ENCODE data around the gene VILL.
"Not testable (repeated sequence)": the region's sequence is repeated elsewhere in the genome, so short reads cannot be mapped to it uniquely, and the experiment has no call there.

The VILL gene

DNA sequence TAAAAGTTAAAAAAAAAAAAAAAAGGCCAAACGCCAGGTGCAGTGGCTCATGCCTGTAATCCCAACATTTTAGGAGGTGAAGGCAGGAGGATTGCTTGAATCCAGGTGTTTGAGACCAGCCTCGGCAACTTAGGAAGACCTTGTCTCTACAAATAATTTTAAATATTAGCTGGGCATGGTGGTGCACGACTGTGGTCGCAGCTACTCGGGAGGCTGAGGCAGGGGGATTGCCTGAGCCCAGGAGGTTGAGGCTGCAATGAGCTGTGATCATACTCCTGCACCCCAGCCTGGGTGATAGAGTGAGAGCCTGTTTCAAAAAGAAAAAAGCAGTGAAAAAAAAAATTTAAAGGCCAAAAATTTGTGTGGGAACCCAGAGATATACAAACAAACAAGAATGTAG, 45.7 kb downstream of the VILL start:
- no peak for DNase-seq (ENCODE audit: low spot score)

DNA sequence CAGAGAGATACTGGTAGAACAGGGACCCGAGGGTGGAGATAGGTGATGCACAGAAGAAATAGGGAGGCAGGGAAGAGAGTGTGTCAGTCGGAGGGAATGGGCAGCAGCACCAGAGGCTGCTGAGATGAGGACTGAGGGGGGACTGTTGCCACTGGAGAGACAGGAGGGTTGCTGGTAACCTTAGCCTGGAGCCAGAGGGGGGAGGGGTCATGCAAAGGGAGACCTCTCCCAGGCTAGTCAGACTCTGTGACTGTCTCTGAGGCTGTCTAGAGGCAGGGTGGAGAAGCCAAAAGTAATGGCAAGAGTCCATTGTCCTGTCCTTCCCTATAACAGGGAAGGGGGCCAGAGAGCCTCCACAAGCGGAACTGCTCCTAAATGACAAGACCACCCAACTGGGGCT, 46.3 kb downstream of the VILL start:
- no peak for DNase-seq (ENCODE audit: low spot score)

DNA sequence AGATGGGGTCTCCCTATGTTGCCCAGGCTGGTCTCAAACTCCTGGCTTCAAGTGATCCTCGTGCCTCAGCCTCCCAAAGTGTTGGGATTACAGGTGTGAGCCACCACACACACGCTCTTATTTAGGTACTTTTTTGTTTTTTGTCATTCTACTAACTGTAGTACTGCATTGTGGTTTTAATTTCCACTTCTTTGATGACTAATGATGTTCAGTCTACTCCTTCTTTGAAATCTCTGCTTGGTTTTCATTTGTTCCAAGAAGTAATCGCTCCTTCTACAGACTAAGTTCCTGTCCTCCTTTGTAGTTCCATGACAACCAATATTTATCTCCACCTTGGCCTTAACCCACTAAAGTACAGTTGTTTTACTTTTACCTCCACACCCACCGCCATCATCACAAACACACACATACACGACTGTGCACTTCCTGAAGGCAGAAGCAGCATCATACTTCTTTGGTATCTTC, 47.9 kb downstream of the VILL start:
- no peak for DNase-seq (ENCODE audit: low spot score)

DNA sequence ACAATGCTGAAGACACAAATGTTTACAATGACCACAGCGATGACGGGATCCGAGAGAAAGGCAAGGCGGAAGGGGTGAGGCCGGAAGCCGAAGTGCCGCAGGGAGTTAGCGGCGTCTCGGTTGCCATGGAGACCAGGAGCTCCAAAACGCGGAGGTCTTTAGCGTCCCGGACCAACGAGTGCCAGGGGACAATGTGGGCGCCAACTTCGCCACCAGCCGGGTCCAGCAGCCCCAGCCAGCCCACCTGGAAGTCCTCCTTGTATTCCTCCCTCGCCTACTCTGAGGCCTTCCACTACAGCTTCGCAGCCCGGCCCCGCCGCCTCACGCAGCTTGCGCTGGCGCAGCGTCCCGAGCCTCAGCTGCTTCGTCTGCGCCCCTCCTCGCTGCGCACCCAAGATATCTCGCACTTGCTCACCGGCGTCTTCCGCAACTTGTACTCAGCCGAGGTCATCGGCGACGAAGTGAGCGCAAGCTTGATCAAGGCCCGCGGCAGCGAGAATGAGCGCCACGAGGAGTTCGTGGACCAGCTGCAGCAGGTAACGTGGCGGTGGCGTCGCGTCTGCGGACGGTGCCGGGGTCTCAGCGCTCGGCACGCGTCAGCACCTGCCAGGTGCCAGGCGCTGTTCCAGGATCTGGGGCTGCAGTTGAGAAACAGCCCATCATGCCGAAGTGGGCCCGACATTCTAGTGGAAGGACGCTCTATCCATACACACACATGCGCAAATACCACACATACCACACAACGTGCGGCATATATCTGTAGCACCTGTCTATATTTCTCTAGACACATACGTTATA, 48.7 kb downstream of the VILL start, which contains the start of gene DLEC1:
TSS of gene DLEC1 (plus strand) at position 108 of the 798 bp plus-strand sequence. CDS start at position 126, 18 bp downstream.
- no peak for DNase-seq (ENCODE audit: low spot score)

DNA sequence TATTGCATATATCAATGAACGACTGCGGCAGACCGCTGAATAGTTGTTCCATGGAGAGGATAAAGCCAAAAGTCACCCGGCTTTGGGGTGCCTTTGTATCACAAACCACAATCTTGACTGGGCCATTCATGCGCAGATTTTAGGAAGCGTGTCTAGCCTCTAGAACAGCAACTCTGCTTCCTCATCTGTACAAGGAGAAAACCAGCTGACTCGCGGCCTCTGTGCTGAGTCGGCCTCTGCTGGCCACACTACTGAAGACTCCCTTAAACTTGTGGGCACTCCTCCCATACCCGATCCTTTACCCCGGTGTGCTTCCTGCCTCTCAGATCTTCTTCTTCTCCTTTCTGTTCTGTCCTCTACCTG, 49.3 kb downstream of the VILL start:
- peak; percentile 69 for DNase-seq (ENCODE audit: low spot score)

DNA sequence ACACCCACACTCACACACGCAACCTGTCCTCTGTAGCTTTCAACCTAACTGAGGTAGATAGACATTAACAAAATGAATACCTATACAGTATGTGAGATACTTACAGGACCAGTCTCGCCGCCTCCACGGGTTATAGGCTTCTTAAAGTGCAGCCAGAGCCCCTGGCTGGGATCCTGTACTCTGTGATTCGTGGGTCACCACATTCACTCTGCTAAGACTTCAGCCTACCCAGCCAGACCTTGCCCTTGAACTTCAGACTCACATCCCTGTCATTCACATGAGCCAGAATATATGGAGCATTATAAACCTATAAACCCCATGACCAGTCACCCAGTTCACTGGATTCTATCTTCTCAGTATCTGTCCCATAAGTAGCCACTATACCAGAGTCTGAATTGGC, 49.8 kb downstream of the VILL start:
- no peak for DNase-seq (ENCODE audit: low spot score)

DNA sequence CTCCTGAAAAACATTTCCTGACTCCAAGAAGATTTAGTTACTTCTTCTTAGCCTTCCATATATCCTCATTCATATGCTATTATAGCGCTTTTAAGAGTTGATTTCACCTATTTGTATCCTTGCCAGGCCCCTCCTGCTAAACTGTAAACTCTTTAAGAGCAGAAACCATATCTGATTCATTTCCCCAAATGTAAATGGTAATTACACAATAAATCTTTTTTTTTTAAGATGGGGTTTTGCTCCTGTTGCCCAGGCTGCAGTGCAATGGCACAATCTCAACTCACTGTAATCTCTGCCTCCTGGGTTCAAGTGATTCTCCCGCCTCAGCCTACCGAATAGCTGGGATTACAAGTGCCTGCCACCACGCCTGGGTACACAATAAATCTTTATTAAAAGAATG, 52.9 kb downstream of the VILL start:
- no peak for DNase-seq (ENCODE audit: low spot score)

DNA sequence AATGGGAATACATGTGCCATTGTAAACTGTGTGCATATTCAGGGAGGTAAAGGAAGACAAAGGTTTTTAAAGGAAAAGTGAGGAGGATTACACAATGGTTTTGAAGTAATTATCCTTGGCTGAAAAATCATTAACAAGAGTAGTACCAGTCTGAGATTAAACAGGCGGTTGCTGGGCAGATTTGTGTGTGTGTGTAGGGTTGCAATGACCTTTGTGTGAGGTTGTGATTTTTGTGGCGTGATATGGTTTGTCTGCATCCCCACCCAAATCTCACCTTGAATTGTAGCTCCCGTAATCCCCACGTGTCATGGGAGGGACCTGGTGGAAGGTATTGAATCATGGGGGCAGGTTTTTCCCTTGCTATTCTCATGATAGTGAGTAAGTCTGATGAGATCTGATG, 55.4 kb downstream of the VILL start:
- no peak for DNase-seq (ENCODE audit: low spot score)

DNA sequence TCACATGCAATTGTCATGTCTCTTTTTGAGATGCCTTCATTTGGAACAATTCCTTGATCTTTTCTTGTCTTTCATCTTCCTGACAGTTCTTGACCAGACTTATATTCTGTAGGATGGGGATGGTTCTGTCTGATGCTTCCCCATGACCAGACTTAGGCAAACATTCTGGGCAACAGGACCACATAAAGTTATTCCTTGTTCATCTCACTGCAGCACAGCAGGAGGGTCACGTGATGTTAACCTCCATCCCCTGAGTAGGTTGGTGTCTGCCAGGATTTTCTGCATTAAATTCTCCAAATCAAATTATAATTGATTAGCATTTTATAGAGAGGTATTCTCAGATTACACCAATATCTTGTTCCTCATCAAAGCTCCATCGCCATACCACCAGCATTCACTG, 56.2 kb downstream of the VILL start:
- no peak for DNase-seq (ENCODE audit: low spot score)

DNA sequence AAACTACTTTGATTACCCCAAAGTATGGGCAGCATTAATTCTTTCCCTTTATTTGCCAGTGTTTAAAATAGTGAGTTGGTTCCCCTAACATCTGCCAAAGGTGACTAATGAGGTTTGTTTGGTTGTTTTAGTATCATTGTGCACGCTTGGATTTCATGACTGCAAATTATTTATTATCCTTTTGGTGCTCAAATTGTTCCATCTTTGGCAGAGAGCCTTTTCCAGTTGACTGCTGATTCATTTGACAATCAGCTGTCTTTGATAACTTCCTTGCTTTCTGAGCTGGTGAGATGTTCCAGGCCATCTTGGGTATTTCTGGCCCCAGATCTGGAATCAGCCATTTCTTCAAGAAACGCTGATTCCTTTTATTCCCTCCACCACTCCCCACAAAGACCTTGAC, 57.3 kb downstream of the VILL start:
- no peak for DNase-seq (ENCODE audit: low spot score)

DNA sequence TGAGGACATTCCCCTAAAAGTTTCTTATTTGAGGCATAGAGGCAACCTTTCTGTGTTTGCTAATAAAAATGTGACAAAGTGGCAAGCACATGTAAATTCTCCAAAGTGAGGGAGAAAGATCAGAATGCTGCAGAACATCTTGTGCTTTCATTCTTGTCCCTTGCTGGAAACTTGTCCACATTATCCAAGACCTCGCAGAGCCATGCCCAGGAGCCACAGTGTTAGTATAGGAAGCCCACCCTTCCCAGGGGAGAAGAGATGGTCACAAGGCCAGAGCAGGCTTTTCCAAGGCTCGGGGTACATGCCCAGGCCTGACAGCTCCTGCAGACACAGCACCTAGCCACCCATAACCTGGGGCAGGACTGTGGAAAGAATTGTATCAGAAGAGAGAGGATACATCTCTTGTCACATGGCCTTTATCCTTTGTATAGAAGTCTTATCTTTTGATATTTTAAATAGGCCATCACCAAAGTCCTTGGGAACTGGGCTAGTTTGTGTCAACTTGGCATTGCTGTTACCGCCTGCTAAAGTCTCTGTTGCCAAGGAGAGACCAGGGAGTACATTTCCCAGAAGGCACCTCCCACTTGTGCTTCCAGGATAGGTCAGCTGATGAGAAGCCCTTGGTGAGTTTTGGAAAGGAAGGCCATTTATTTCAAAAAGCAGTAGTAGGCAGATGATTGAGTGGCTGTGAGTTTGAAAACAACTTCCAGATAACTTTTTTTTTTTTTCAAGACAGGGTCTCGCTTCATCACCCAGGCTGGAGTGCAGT, 59.0 kb downstream of the VILL start:
- DNase-seq (ENCODE audit: low spot score): no peak

DNA sequence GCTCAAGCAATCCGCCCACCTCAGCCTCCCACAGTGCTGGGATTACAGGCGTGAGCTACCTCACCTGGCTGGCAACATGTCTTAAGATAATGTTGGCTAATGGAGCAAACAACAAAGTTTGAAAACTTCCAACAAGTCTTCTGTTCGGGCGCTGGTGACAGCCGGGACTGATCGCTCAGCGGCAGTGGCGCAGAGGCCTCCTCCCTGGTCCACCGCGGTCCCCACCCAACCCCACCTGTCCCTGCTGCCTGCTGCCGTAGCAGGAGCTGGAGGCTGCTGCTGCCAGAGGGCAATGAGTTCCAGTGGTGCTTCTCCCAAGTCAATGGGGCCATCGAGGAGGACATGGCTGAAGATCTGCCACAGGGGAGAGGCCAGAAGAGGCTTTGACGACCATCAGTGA, 60.5 kb downstream of the VILL start:
- no peak for DNase-seq (ENCODE audit: low spot score)

DNA sequence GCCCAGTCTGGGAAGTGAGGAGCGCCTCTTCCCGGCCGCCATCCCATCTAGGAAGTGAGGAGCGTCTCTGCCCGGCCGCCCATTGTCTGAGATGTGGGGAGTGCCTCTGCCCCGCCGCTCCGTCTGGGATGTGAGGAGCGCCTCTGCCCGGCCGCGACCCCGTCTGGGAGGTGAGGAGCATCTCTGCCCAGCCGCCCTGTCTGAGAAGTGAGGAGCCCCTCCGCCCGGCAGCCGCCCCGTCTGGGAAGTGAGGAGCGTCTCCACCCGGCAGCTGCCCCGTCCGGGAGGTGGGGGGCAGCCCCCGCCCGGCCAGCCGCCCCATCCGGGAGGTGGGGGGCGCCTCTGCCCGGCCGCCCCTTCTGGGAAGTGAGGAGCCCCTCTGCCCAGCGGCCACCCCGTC, 62.7 kb downstream of the VILL start:
- not testable (repeated sequence) for DNase-seq (ENCODE audit: low spot score)

DNA sequence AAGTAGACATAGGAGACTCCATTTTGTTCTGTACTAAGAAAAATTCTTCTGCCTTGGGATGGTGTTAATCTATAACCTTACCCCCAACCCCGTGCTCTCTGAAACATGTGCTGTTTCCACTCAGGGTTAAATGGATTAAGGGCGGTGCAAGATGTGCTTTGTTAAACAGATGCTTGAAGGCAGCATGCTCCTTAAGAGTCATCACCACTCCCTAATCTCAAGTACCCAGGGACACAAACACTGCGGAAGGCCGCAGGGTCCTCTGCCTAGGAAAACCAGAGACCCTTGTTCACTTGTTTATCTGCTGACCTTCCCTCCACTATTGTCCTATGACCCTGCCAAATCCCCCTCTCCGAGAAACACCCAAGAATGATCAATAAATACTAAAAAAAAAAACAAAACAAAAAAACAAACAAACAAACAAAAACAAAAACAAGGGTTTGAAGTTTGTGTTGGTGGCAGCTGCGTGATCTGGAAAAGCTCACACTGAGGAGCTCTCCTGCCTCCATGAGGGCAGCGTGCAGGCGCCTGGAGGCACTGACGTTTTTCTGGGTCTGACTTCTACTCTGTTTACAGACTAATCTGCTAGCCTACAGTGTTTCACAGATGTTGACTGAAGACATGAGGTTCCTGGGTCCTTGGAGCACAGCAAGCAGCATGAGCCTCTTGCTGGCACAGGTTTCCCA, 63.4 kb downstream of the VILL start:
- not testable (repeated sequence) for DNase-seq (ENCODE audit: low spot score)

DNA sequence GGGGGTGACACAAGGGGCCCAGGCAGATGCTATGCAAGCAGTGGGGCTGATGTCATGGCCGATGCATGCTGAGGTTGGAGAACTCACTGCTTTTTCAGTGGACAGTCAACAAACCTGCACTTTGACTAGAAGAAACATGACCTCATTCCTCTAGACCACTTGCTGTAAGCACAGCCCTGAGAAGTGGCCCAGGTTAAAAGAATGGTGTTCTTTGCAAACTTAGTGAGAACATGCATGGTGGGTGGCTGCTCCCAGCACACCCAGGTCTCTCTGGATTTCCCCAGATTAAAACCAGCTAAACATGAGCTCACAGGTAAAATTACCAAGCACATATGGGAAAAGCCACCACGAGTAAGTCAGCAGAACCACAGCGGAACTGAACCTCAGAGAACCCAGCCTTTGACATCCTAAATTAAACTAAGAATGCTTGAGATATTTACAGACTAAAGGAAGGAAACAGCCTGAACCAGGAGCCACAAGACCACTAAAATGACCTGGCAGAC, 64.0 kb downstream of the VILL start:
- DNase-seq (ENCODE audit: low spot score): no peak
